ACC112 (cell line): ENCODE measurements around the gene LMCD1.
A peak's percentile ranks its signal among the peaks of the same experiment; 100 is the strongest.

ENCODE experiments used
- H2AFZ ChIP-seq: fragments of 200-600 bp; sonication (generic); one replicate; pipeline ENCODE4 v1.6.0; 2017; ENCODE audit warnings: antibody characterized with exemption, low read length; ENCODE audit not compliant: unreplicated experiment
- H3K27ac ChIP-seq: fragments of 200-600 bp; sonication (generic); 2 replicates; pipeline ENCODE4 v1.5.1; 2014; ENCODE audit warnings: low read depth, mild to moderate bottlenecking, antibody characterized with exemption, low read length, moderate library complexity
- H3K27me3 ChIP-seq: fragments of 200-600 bp; sonication (generic); 2 replicates; pipeline ENCODE4 v1.6.1; 2014; ENCODE audit warnings: mild to moderate bottlenecking, antibody characterized with exemption, low read length, moderate library complexity, mixed read lengths; ENCODE audit not compliant: insufficient read depth
- H3K36me3 ChIP-seq: fragments of 200-600 bp; sonication (generic); 2 replicates; pipeline ENCODE4 v1.6.1; 2016; ENCODE audit warnings: mild to moderate bottlenecking, antibody characterized with exemption, low read length, moderate library complexity, mixed read lengths; ENCODE audit not compliant: insufficient read depth
- H3K4me1 ChIP-seq: fragments of 200-600 bp; sonication (generic); one replicate; pipeline ENCODE4 v1.6.1; 2016; ENCODE audit warnings: low read length, mixed read lengths; ENCODE audit not compliant: insufficient read depth, unreplicated experiment, control insufficient read depth
- H3K4me3 ChIP-seq: fragments of 200-600 bp; sonication (generic); 2 replicates; pipeline ENCODE4 v1.5.1; 2014; ENCODE audit warnings: mild to moderate bottlenecking, low read depth, low read length
- H3K79me2 ChIP-seq: fragments of 200-600 bp; sonication (generic); one replicate; pipeline ENCODE4 v1.6.0; 2016; ENCODE audit warnings: low read length; ENCODE audit not compliant: control insufficient read depth, unreplicated experiment, insufficient read depth

The LMCD1 gene

DNA sequence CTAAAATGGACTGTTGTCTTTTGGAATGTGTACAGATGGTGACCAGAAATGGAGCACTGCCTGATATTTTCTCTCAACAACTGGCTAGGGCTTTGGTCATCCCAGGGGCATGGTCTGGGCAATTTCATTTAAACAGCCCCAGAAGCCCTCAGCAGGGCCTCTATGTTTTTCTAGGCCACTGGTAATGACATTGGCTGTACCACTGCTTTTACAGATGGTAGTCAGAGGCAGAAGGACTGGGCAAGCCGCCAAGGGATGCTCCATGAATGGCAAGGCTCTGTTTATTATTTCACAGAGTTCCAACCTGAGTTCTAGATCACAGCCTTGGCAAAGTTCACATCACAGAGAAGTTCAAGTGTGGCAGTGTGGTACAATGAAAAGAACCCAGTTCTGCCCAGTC is 37.0 kb upstream of the LMCD1 start:
- H2AFZ ChIP-seq = no peak overlapping the region
- H3K36me3 ChIP-seq = no peaks in the 10 kb centered on the region
- H3K79me2 ChIP-seq = no peaks in the 10 kb centered on the region
- H3K27me3 ChIP-seq = no peaks in the 10 kb centered on the region
- H3K4me1 ChIP-seq = peaks cover 22% of the 10 kb centered on the region
- no peak overlapping the region for H3K4me3 ChIP-seq
- H3K27ac ChIP-seq = no peak overlapping the region

- Histone ChIP-seq H3K79me2 (no peaks in the 10 kb centered on the region), H3K4me3 (no peak overlapping the region), H2AFZ (no peak overlapping the region), H3K27me3 (no peaks in the 10 kb centered on the region), H3K36me3 (no peaks in the 10 kb centered on the region), H3K4me1 (peaks cover 4% of the 10 kb centered on the region), H3K27ac (no peak overlapping the region)
Measured at GRCh38 chr3:8466526-8466925, 35.1 kb upstream of the LMCD1 start.

GRCh38 chr3:8470801-8471200 is 30.8 kb upstream of the LMCD1 start:
- H2AFZ ChIP-seq = no peak overlapping the region
- H3K27ac ChIP-seq = no peak overlapping the region
- H3K79me2 ChIP-seq = no peaks in the 10 kb centered on the region
- H3K4me3 ChIP-seq = no peak overlapping the region
- peaks cover 2% of the 10 kb centered on the region for H3K4me1 ChIP-seq
- no peaks in the 10 kb centered on the region for H3K36me3 ChIP-seq
- H3K27me3 ChIP-seq = no peaks in the 10 kb centered on the region

DNA sequence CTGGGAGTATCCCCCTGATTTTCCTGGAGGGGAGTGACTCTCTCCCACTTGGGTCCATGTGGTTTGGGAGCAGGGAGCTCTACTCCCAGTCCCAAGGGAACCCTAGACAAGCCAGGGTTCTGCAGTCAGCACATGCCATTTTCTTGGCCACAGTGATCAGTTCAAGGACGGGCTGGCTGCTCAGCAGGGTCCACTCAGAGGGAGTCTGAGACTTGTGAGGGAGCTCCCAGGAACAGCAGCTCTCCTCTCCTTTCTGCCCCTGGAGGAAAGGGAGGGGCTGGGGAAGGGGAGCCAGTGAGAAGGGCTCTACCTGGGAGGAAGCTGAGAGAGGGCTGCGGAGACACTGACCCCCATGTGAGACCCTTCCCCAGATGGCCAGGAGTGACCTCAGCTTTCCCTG is 29.1 kb upstream of the LMCD1 start:
- Histone ChIP-seq H2AFZ (no peak overlapping the region), H3K27me3 (no peaks in the 10 kb centered on the region), H3K79me2 (no peaks in the 10 kb centered on the region), H3K27ac (no peak overlapping the region), H3K4me1 (peaks cover 6% of the 10 kb centered on the region), H3K36me3 (no peaks in the 10 kb centered on the region), H3K4me3 (no peak overlapping the region)

- Histone ChIP-seq H3K4me1 (peaks cover 6% of the 10 kb centered on the region), H2AFZ (no peak overlapping the region), H3K27ac (no peak overlapping the region), H3K79me2 (no peaks in the 10 kb centered on the region), H3K27me3 (no peaks in the 10 kb centered on the region), H3K36me3 (no peaks in the 10 kb centered on the region), H3K4me3 (no peak overlapping the region)
Measured at GRCh38 chr3:8473029-8473428, 28.6 kb upstream of the LMCD1 start.

GRCh38 chr3:8473990-8474389 is 27.6 kb upstream of the LMCD1 start:
- no peaks in the 10 kb centered on the region for H3K79me2 ChIP-seq
- no peaks in the 10 kb centered on the region for H3K27me3 ChIP-seq
- H3K36me3 ChIP-seq = no peaks in the 10 kb centered on the region
- H3K4me3 ChIP-seq = no peak overlapping the region
- peaks cover 6% of the 10 kb centered on the region for H3K4me1 ChIP-seq
- H2AFZ ChIP-seq = no peak overlapping the region
- no peak overlapping the region for H3K27ac ChIP-seq

GRCh38 chr3:8474991-8475390 is 26.6 kb upstream of the LMCD1 start:
- no peak overlapping the region for H3K4me3 ChIP-seq
- no peaks in the 10 kb centered on the region for H3K27me3 ChIP-seq
- H3K27ac ChIP-seq = no peak overlapping the region
- H3K79me2 ChIP-seq = no peaks in the 10 kb centered on the region
- no peak overlapping the region for H2AFZ ChIP-seq
- no peaks in the 10 kb centered on the region for H3K36me3 ChIP-seq
- H3K4me1 ChIP-seq = peaks cover 6% of the 10 kb centered on the region

DNA sequence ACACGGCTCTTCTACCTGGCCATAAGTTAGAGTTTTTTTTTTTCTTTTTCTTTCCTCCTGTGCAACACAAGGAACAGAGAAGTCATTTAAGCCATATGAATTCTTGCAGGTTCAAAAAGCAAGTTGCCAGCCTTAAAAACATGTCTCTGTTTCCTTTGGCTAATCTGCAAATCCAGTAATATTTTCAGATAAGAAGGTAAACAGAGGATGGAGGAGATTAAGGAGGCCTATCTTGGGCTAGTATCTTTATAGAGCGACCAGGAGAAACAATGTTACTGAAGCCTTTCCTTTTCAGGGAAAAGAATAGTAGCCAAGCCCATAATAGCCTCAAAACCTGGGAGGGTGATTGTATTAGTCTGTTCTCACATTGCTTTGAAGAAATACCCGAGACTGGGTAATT is 20.9 kb upstream of the LMCD1 start:
- H3K27me3 ChIP-seq = no peaks in the 10 kb centered on the region
- H3K4me1 ChIP-seq = peaks cover 25% of the 10 kb centered on the region
- 0 out of 2 replicates have a peak, but pooled peaks cover 6% of the 10 kb centered on the region for H3K36me3 ChIP-seq
- H3K79me2 ChIP-seq = no peaks in the 10 kb centered on the region
- no peak overlapping the region for H3K4me3 ChIP-seq
- no peak overlapping the region for H2AFZ ChIP-seq
- H3K27ac ChIP-seq = no peak overlapping the region

DNA sequence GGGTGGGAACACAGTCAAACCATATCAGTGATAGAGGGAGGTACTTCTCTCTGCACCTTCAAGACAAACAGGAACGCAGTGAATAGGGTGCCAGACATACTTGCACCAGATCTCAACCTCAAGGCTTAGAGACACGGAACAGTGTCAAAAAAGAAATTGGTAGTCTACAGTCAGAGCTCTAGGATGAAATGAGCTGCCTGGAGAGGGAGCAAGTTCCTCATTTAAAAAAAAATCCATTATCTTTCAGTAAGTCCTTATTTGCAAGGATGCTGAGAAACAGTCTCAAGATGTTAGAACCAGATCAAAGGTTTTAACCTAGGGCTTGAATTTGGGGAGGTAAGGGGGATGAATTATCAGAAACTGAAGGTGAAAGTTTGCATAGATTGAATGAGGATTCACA is 20.2 kb upstream of the LMCD1 start:
- Histone ChIP-seq H3K79me2 (no peaks in the 10 kb centered on the region), H2AFZ (no peak overlapping the region), H3K27me3 (no peaks in the 10 kb centered on the region), H3K4me3 (no peak overlapping the region), H3K4me1 (peaks cover 20% of the 10 kb centered on the region), H3K36me3 (0 out of 2 replicates have a peak, but pooled peaks cover 6% of the 10 kb centered on the region), H3K27ac (no peak overlapping the region)

- no peak overlapping the region for H3K27ac ChIP-seq
Measured at GRCh38 chr3:8482263-8482662, 19.4 kb upstream of the LMCD1 start.

DNA sequence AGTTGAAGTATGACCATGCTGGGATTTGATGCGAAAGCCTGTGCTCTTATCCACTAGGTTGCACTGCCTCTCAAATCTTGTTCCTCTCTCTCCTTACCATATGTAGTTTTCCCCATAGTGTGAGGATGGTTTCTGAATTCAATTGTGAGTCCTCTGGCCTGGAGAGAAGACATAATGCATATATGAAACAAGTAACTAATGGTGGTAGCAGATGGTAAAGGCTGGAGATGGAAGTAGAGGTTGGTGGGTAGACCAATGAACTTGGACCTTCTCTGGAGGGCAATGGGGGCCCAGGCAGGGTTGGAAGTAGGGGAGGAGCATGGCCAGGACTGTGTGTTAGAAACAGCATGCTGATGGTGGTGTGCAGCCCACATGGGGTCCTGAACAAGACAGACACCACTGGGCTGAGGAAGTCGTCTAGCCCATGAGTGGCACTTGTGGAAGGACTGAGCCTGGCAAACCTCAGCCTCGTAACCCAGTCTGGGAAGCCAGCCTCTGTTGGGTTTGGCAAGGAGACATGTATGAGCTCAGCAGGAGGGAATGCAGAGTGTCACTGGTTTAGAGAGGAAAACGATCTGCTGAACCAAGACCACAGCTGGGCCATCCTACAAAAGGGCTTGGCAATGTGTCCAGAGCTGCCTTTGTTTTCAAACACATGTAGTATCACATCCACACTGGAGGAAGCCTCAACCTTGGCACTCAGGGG is 18.5 kb upstream of the LMCD1 start:
- Histone ChIP-seq H3K27ac (peak overlapping the region; percentile 78), H3K79me2 (no peaks in the 10 kb centered on the region), H3K4me1 (peaks cover 20% of the 10 kb centered on the region), H3K27me3 (no peaks in the 10 kb centered on the region), H3K4me3 (no peak overlapping the region), H2AFZ (no peak overlapping the region), H3K36me3 (0 out of 2 replicates have a peak, but pooled peaks cover 6% of the 10 kb centered on the region)

More at GRCh38 chr3:8482263-8482662, 19.4 kb upstream of the LMCD1 start:
- Histone ChIP-seq H3K4me3 (no peak overlapping the region), H3K4me1 (peaks cover 20% of the 10 kb centered on the region), H3K79me2 (no peaks in the 10 kb centered on the region), H3K36me3 (0 out of 2 replicates have a peak, but pooled peaks cover 6% of the 10 kb centered on the region), H2AFZ (no peak overlapping the region), H3K27me3 (no peaks in the 10 kb centered on the region)
